GM23338 (cell line): ENCODE measurements around the gene FRS2. TPM values are rescaled to one million over a fixed set of nuclear protein-coding genes. Genes with fewer than 3 reads are reported as not detected.

Experiments
- ATAC-seq: fragments of 200-7000 bp; cut with Tn5 transposase; 3 replicates; pipeline ENCODE4 v1.9.1; 2020
- DNase-seq: peaks from one replicate; pipeline ENCODE4 v3.0.0-alpha.2; 2015; ENCODE audit warnings: low spot score
- H2AFZ ChIP-seq: fragments of 200-600 bp; sonication (generic); 2 replicates; pipeline ENCODE4 v1.8.0; 2016; ENCODE audit warnings: antibody characterized with exemption, mild to moderate bottlenecking, moderate library complexity
- H3F3A ChIP-seq: fragments of 200-600 bp; sonication (generic); replicated peaks from 2 replicates; pipeline ENCODE4 v1.8.0; 2017; ENCODE audit warnings: antibody characterized with exemption, mixed run types, low read depth
- H3K27ac ChIP-seq: fragments of 200-600 bp; sonication (generic); 2 replicates; pipeline ENCODE4 v1.6.1; 2016; ENCODE audit warnings: low read depth
- H3K27me3 ChIP-seq: fragments of 200-600 bp; sonication (generic); 2 replicates; pipeline ENCODE4 v1.8.0; 2016; ENCODE audit warnings: mild to moderate bottlenecking, mixed run types, moderate library complexity; ENCODE audit not compliant: insufficient read depth
- H3K36me3 ChIP-seq: fragments of 200-600 bp; sonication (generic); 2 replicates; pipeline ENCODE4 v1.8.0; 2016; ENCODE audit warnings: mild to moderate bottlenecking; ENCODE audit not compliant: insufficient read depth
- H3K4me1 ChIP-seq: fragments of 200-600 bp; sonication (generic); 2 replicates; pipeline ENCODE4 v1.8.0; 2016; ENCODE audit warnings: mild to moderate bottlenecking, moderate library complexity; ENCODE audit not compliant: insufficient read depth
- H3K4me2 ChIP-seq: fragments of 200-600 bp; sonication (generic); 2 replicates; pipeline ENCODE4 v1.7.1; 2017; ENCODE audit warnings: mixed run types
- H3K4me3 ChIP-seq: fragments of 200-600 bp; sonication (generic); 2 replicates; pipeline ENCODE4 v1.6.1; 2016; ENCODE audit warnings: mixed run types
- H3K79me2 ChIP-seq: fragments of 200-600 bp; sonication (generic); replicated peaks from 2 replicates; pipeline ENCODE4 v1.8.0; 2017; ENCODE audit warnings: mild to moderate bottlenecking; ENCODE audit not compliant: insufficient read depth
- H3K9me2 ChIP-seq: fragments of 200-600 bp; sonication (generic); 2 replicates; pipeline ENCODE4 v1.8.0; 2017; ENCODE audit not compliant: insufficient read depth
- H4K20me1 ChIP-seq: fragments of 200-600 bp; sonication (generic); replicated peaks from 2 replicates; pipeline ENCODE4 v1.8.0; 2017; ENCODE audit warnings: mild to moderate bottlenecking; ENCODE audit not compliant: insufficient read depth
- H3K27ac Mint-ChIP-seq: 2 replicates; pipeline ENCODE4 v1.8.0; 2020; ENCODE audit warnings: inconsistent platforms, mild to moderate bottlenecking, moderate library complexity, mixed read lengths
- H3K27me3 Mint-ChIP-seq: 3 replicates; pipeline ENCODE4 v1.8.0; 2022; ENCODE audit warnings: low read depth, mild to moderate bottlenecking, moderate library complexity, mixed read lengths, inconsistent platforms; ENCODE audit not compliant: insufficient read depth, poor library complexity
- H3K36me3 Mint-ChIP-seq: 3 replicates; pipeline ENCODE4 v1.8.0; 2021; ENCODE audit warnings: low read depth, mild to moderate bottlenecking, inconsistent platforms, moderate library complexity, mixed read lengths
- H3K4me1 Mint-ChIP-seq: 3 replicates; pipeline ENCODE4 v1.8.0; 2020; ENCODE audit warnings: mild to moderate bottlenecking, inconsistent platforms, mixed read lengths
- H3K4me3 Mint-ChIP-seq: 3 replicates; pipeline ENCODE4 v1.8.0; 2021; ENCODE audit warnings: moderate library complexity, mild to moderate bottlenecking, inconsistent platforms, mixed read lengths
- H3K9me3 Mint-ChIP-seq: 3 replicates; pipeline ENCODE4 v1.8.0; 2020; ENCODE audit warnings: moderate library complexity, mild to moderate bottlenecking, inconsistent platforms, mixed read lengths
- CTCF ChIP-seq, 2 experiments: fragments of 200-600 bp in 1 of 2; sonication (generic) in 1 of 2; conservative IDR thresholded peaks; 2 replicates each; pipeline versions ENCODE4 v1.5.1 to v1.6.1; 2016 to 2017; ENCODE audit warnings: antibody characterized with exemption in 2 of 2, low read depth in 2 of 2, mild to moderate bottlenecking in 2 of 2, moderate library complexity in 1 of 2
- NANOG ChIP-seq: IDR thresholded peaks from 2 replicates; pipeline ENCODE4 v1.6.1; 2016; ENCODE audit warnings: antibody characterized with exemption, borderline replicate concordance
- REST ChIP-seq: IDR thresholded peaks from one replicate; pipeline ENCODE4 v1.6.1; 2018; ENCODE audit warnings: antibody characterized with exemption; ENCODE audit not compliant: unreplicated experiment
- polyA plus RNA-seq: library from polyadenylated mRNA; unstranded; fragments of >200 nt; fragmentation: Nextera tagmentation; extraction: Ambion mirVana; gene quantifications from 2 replicates; pipeline ENCODE4 v1.2.1, GENCODE V29; 2016
- total RNA-seq: library from RNA; depleted of rRNA; stranded (reverse); fragments of >200 nt; shearing (Covaris generic); gene quantifications from 2 replicates; pipeline ENCODE4 v1.2.3, GENCODE V29; 2014

The FRS2 gene
- total and polyA plus RNA-seq, 2 experiments from 2014 or later = 34.3 to 45.0 TPM

GRCh38 chr12:69570000-69570516 lies 99.9 kb downstream of the FRS2 start:
- Histone ChIP-seq H3K4me2 (no peak overlapping the region), H3F3A (peaks cover 5% of the 10 kb centered on the region; the same call in 1 of the 2 replicates), H3K4me3 (no peak overlapping the region), H3K9me2 (no peaks in the 10 kb centered on the region), H3K4me1 (no peaks in the 10 kb centered on the region), H3K36me3 (peaks cover 13% of the 10 kb centered on the region; the same call in 1 of the 2 replicates), H4K20me1 (no peaks in the 10 kb centered on the region; the same call in 1 of the 2 replicates), H2AFZ (no peak overlapping the region), H3K27me3 (no peaks in the 10 kb centered on the region), H3K79me2 (no peaks in the 10 kb centered on the region), H3K27ac (no peak overlapping the region)
- no peak for TF ChIP-seq NANOG
- Mint-ChIP-seq H3K4me1 (peaks cover 2% of the 10 kb centered on the region; the same call in 2 of the 3 replicates), H3K27ac (no peak overlapping the region), H3K9me3 (no peaks in the 10 kb centered on the region), H3K27me3 (no peaks in the 10 kb centered on the region), H3K4me3 (no peak overlapping the region), H3K36me3 (peaks cover 29% of the 10 kb centered on the region)
- DNase-seq = no peak
- no peak for ATAC-seq

GRCh38 chr12:69570545-69571399 lies 100.6 kb downstream of the FRS2 start:
- Histone ChIP-seq H2AFZ (no peak overlapping the region), H3K27ac (no peak overlapping the region), H3K27me3 (no peaks in the 10 kb centered on the region), H3K36me3 (peaks cover 13% of the 10 kb centered on the region; the same call in 1 of the 2 replicates), H4K20me1 (no peaks in the 10 kb centered on the region; the same call in 1 of the 2 replicates), H3K4me3 (no peak overlapping the region), H3K4me1 (no peaks in the 10 kb centered on the region), H3K79me2 (no peaks in the 10 kb centered on the region), H3F3A (peaks cover 5% of the 10 kb centered on the region; the same call in 1 of the 2 replicates), H3K9me2 (no peaks in the 10 kb centered on the region), H3K4me2 (no peak overlapping the region)
- peaks cover 2% of the 10 kb centered on the region; the same call in 2 of the 3 replicates for H3K4me1 Mint-ChIP-seq
- H3K9me3 Mint-ChIP-seq = no peaks in the 10 kb centered on the region
- H3K27me3 Mint-ChIP-seq = no peaks in the 10 kb centered on the region
- ATAC-seq (peak; percentile 86), DNase-seq (peak; percentile 87)
- peaks cover 29% of the 10 kb centered on the region for H3K36me3 Mint-ChIP-seq
- no peak overlapping the region for H3K27ac Mint-ChIP-seq
- H3K4me3 Mint-ChIP-seq = no peak overlapping the region
- TF ChIP-seq REST = no peak
- peak; percentile 86 to 92 for TF ChIP-seq CTCF (conservative IDR thresholded peaks at IDR 0.05; ENCODE audit: low read depth in 2 of 2)
